Measurements from ENCODE around the gene SNX22. TPM values are rescaled to one million over a fixed set of nuclear protein-coding genes. Genes with fewer than 3 reads are reported as not detected.

SNX22 gene
- total RNA-seq, 4 donors from 2014 or later, result 0.19 to 0.42 (median 0.33) TPM; not detected in 1

GRCh38 chr15:64127521-64128270, 23.8 kb upstream of the SNX22 start:
- 87% methylated on average over 6 of the region's 6 CpGs for WGBS
- Histone ChIP-seq H3K4me1 (no peaks in the 10 kb centered on the region), H3K27ac (replicated peaks in 1 of 4) (no peak overlapping the region), H3K27me3 (no peaks in the 10 kb centered on the region), H3K4me3 (no peak overlapping the region), H3K36me3 (peaks cover 78 to 100% (median 96%) of the 10 kb centered on the region in 4 donors), H3K9me3 (no peaks in the 10 kb centered on the region)
- intact Hi-C loops (cut with DNase I), result no loop called here
- no peak for TF ChIP-seq POLR2A (IDR thresholded peaks at IDR 0.05; ENCODE audit: low read depth)
- no peak for TF ChIP-seq POLR2AphosphoS5 (IDR thresholded peaks at IDR 0.05)
- TF ChIP-seq EP300 (IDR thresholded peaks at IDR 0.05), result no peak
- TF ChIP-seq CTCF (IDR thresholded peaks at IDR 0.05), result no peak
- DNase-seq (ENCODE audit: extremely low spot score), result no peak

DNA sequence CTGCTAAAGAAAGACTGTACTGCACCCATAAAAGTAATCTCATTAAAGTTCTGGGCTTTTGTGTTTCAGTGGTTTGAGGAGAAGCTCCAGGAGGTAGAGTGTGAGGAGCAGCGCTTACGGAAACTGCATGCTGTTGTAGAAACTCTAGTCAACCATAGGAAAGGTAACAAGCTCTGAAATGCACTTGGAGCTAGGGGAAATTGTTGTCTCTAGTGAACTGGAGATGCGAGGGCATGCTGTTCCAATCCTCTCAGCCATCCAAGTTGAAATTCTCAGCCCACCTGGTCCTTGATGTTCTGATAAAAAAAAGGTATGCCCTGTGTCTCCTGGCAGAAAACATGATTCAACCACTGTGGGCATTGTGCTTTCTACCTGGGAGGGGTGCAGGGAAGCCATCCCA, 21.4 kb upstream of the SNX22 start:
- TF ChIP-seq POLR2AphosphoS5 (IDR thresholded peaks at IDR 0.05), result no peak
- no peak for TF ChIP-seq POLR2A (IDR thresholded peaks at IDR 0.05; ENCODE audit: low read depth)
- no peak for TF ChIP-seq CTCF (IDR thresholded peaks at IDR 0.05)
- TF ChIP-seq EP300 (IDR thresholded peaks at IDR 0.05), result no peak
- Histone ChIP-seq H3K4me3 (no peak overlapping the region), H3K4me1 (peaks cover 0 to 9% (median 3%) of the 10 kb centered on the region in 4 donors), H3K9me3 (no peaks in the 10 kb centered on the region), H3K27me3 (no peaks in the 10 kb centered on the region), H3K27ac (replicated peaks in 1 of 4) (no peak overlapping the region), H3K36me3 (peaks cover 78 to 100% (median 97%) of the 10 kb centered on the region in 4 donors)
- WGBS, result 96% methylated on average over 3 of the region's 3 CpGs
- intact Hi-C loops (cut with DNase I), result no loop called here
- DNase-seq (ENCODE audit: extremely low spot score), result no peak

- no peak overlapping the region for H3K4me3 ChIP-seq
- no peak for DNase-seq (ENCODE audit: extremely low spot score)
- H3K27ac ChIP-seq (replicated peaks in 1 of 4), result no peak overlapping the region
- intact Hi-C loops (cut with DNase I), result no loop called here
- H3K4me1 ChIP-seq, result peaks cover 0 to 9% (median 3%) of the 10 kb centered on the region in 4 donors
- no peaks in the 10 kb centered on the region for H3K9me3 ChIP-seq
- TF ChIP-seq POLR2A (IDR thresholded peaks at IDR 0.05; ENCODE audit: low read depth) (no peak), CTCF (IDR thresholded peaks at IDR 0.05) (no peak), POLR2AphosphoS5 (IDR thresholded peaks at IDR 0.05) (no peak), EP300 (IDR thresholded peaks at IDR 0.05) (no peak)
- H3K36me3 ChIP-seq, result peaks cover 85 to 100% (median 99%) of the 10 kb centered on the region in 4 donors
- H3K27me3 ChIP-seq, result no peaks in the 10 kb centered on the region
- 97% methylated on average over 7 of the region's 7 CpGs for WGBS
Measured at GRCh38 chr15:64131547-64131946, 20.0 kb upstream of the SNX22 start.

DNA sequence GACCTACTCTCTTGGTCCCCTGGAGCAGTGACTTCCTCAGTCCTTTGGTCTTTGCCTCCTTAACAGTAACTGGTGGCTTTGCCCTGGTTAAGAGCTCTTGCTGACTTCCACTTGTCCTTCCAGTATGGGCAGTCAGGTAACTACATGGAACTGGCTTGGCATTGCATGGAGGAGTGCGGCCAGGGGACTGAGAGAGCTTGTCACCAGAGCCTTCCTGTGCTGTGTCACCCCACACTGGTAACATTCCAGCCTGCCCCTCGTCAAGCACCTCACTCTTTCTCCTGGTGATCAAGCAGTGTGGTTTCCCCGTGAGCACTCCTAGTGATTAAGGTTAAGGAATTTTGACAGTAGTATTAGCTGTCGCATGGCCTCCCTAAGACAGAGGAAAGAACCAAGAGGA, 19.3 kb upstream of the SNX22 start:
- no peak for TF ChIP-seq POLR2A (IDR thresholded peaks at IDR 0.05; ENCODE audit: low read depth)
- TF ChIP-seq CTCF (IDR thresholded peaks at IDR 0.05), result no peak
- TF ChIP-seq POLR2AphosphoS5 (IDR thresholded peaks at IDR 0.05), result no peak
- no peak for DNase-seq (ENCODE audit: extremely low spot score)
- no peak overlapping the region for H3K4me3 ChIP-seq
- no peaks in the 10 kb centered on the region for H3K27me3 ChIP-seq
- WGBS, result 95% methylated on average over 4 of the region's 4 CpGs
- no peak overlapping the region for H3K27ac ChIP-seq (replicated peaks in 1 of 4)
- H3K4me1 ChIP-seq, result peaks cover 0 to 9% (median 3%) of the 10 kb centered on the region in 4 donors
- intact Hi-C loops (cut with DNase I), result no loop called here
- H3K36me3 ChIP-seq, result peaks cover 85 to 100% (median 99%) of the 10 kb centered on the region in 4 donors
- no peaks in the 10 kb centered on the region for H3K9me3 ChIP-seq

Measured in esophagus muscularis mucosa (tissue), 4 donors.